ENCODE measurements around the gene CENPQ.
"Not testable (repeated sequence)": the region's sequence is repeated elsewhere in the genome, so short reads cannot be mapped to it uniquely, and the experiment has no call there.

CENPQ gene

GRCh38 chr6:49462927-49463611 is at the start of gene CENPQ, which contains the start of gene MMUT:
Gene CENPQ, plus strand, starts transcription at chr6:49463370. Its CDS starts 6,807 bp downstream, at chr6:49470177.
Gene MMUT, minus strand, starts transcription at chr6:49463253. Its CDS starts 3,787 bp downstream, at chr6:49459466.
- peak; percentile 84 for DNase-seq (ENCODE audit: low read depth)

- DNase-seq (ENCODE audit: low read depth), result no peak
These were observed 47.8 kb upstream of the CENPQ start for GRCh38 chr6:49415358-49415757.

GRCh38 chr6:49416195-49416594 is 47.0 kb upstream of the CENPQ start:
- no peak for DNase-seq (ENCODE audit: low read depth)

- no peak for DNase-seq (ENCODE audit: low read depth)
These were observed 39.4 kb upstream of the CENPQ start for GRCh38 chr6:49423817-49424216.

- no peak for DNase-seq (ENCODE audit: low read depth)
These were observed 33.0 kb upstream of the CENPQ start for GRCh38 chr6:49430187-49430586.

GRCh38 chr6:49430866-49431265 is 32.3 kb upstream of the CENPQ start:
- DNase-seq (ENCODE audit: low read depth), result no peak

GRCh38 chr6:49453221-49453620 is 9.9 kb upstream of the CENPQ start:
- DNase-seq (ENCODE audit: low read depth), result no peak

- no peak for DNase-seq (ENCODE audit: low read depth)
These were observed 8.1 kb upstream of the CENPQ start for GRCh38 chr6:49454787-49455709.

GRCh38 chr6:49457771-49458170 is 5.4 kb upstream of the CENPQ start:
- DNase-seq (ENCODE audit: low read depth), result no peak

GRCh38 chr6:49462071-49462470 is 1.1 kb upstream of the CENPQ start:
- no peak for DNase-seq (ENCODE audit: low read depth)

GRCh38 chr6:49462599-49462926 is 607 bp upstream of the CENPQ start:
- no peak for DNase-seq (ENCODE audit: low read depth)

GRCh38 chr6:49463612-49463967 is 420 bp downstream of the CENPQ start:
- DNase-seq (ENCODE audit: low read depth), result no peak

- no peak for DNase-seq (ENCODE audit: low read depth)
These were observed 1.5 kb downstream of the CENPQ start for GRCh38 chr6:49464691-49465090.

GRCh38 chr6:49468042-49468441 is 4.9 kb downstream of the CENPQ start:
- DNase-seq (ENCODE audit: low read depth), result no peak

- DNase-seq (ENCODE audit: low read depth), result not testable (repeated sequence)
These were observed 13.4 kb downstream of the CENPQ start for GRCh38 chr6:49476564-49476963.

GRCh38 chr6:49479308-49479970 is 16.3 kb downstream of the CENPQ start:
- no peak for DNase-seq (ENCODE audit: low read depth)

GRCh38 chr6:49481846-49482245 is 18.7 kb downstream of the CENPQ start:
- DNase-seq (ENCODE audit: low read depth), result not testable (repeated sequence)

- not testable (repeated sequence) for DNase-seq (ENCODE audit: low read depth)
These were observed 20.2 kb downstream of the CENPQ start for GRCh38 chr6:49483380-49483779.

GRCh38 chr6:49490633-49491032 is 27.5 kb downstream of the CENPQ start:
- DNase-seq (ENCODE audit: low read depth), result no peak

- no peak for DNase-seq (ENCODE audit: low read depth)
These were observed 34.1 kb downstream of the CENPQ start for GRCh38 chr6:49497304-49497703.

GRCh38 chr6:49499126-49499525 is 36.0 kb downstream of the CENPQ start:
- no peak for DNase-seq (ENCODE audit: low read depth)

- DNase-seq (ENCODE audit: low read depth), result no peak
These were observed 36.5 kb downstream of the CENPQ start, which contains the start of gene GLYATL3 for GRCh38 chr6:49499623-49500022. Gene GLYATL3, plus strand, starts transcription at chr6:49499923. Its CDS starts 12,068 bp downstream, at chr6:49511991.

GRCh38 chr6:49504666-49505065 is 41.5 kb downstream of the CENPQ start:
- DNase-seq (ENCODE audit: low read depth), result no peak

Measured in stimulated activated CD8-positive, alpha-beta memory T cell treated with anti-CD3 and anti-CD28 coated beads, Interleukin-12 subunit alpha, Interleukin-12 subunit beta, amount 100 ng/mL, for 1 hour (primary cell).